GM18861 (cell line): ENCODE measurements around the gene GPR17.
A peak's percentile ranks its signal among the peaks of the same experiment; 100 is the strongest.

Experiments used
- ATAC-seq: cut with Tn5 transposase; IDR thresholded peaks from one replicate; pipeline ENCODE4 v1.9.1; 2021; ENCODE audit not compliant: unreplicated experiment

The GPR17 gene

DNA sequence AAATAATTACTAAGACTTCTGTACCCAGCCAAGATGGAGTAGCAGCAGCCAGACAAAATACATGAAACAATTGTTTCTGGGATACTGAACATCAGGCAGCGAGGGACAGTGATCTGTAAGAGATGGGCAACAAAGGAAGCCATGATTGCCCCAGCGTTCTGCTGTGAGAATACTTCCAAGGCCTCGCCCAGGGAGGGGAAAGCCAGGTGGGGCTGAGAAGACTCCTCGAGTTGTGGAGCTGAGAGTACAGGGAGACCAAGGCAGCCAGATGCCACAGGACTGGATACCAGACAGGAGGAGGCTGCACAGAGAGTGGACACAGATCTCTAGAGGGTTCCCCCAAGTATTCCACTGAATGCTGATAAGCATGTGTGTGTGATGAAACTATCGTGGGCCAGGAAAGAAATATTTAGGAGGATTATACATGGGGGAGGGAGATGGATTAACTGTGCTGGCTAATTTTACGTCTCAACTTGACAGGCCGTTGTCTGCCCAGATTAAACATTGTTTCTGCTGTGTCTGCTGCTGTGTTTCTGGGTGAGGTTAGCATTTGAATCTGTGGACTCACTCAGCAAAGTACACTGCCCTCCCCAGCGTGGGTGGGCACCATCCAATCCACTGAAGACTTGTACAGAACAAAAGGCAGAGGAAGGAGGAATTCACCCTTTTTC lies 39.6 kb downstream of the GPR17 start:
- no peak for ATAC-seq

DNA sequence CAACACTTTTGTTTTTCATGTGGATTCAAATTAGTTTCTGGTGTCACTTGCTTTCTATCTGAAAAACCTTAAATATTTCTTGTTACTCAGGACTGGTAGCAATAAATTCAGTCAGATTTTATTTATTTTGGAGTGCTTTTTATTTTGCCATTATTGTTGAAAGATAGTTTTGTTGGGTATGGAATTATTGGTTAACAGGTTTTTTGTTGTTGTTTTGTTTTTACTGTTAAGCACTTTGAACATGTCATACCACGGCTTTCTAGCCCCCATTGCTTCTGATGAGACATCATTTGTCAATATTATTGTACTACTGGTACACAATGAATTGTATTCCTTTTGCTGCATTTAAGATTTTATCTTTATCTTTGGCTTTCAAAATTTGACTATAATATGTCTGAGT lies 42.5 kb downstream of the GPR17 start:
- ATAC-seq, result no peak

DNA sequence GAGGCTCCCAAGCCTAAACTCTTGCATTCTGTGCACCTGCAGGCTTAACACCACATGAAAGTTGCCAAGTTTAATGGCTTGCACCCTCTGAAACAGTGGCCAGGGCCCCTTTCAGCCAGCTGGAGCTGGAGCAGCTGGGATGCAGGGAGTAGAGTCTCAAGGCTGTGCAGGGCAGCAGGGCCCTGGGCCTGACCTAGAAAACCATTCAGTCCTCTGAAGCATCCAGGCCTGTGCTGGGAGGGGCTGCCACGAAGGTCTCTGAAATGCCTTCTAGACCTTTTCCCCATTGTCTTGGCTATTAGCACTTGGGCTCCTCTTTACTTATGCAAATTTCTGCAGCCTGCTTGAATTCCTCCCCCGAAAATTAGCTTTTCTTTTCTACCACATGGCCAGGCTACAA lies 44.7 kb downstream of the GPR17 start:
- no peak for ATAC-seq

DNA sequence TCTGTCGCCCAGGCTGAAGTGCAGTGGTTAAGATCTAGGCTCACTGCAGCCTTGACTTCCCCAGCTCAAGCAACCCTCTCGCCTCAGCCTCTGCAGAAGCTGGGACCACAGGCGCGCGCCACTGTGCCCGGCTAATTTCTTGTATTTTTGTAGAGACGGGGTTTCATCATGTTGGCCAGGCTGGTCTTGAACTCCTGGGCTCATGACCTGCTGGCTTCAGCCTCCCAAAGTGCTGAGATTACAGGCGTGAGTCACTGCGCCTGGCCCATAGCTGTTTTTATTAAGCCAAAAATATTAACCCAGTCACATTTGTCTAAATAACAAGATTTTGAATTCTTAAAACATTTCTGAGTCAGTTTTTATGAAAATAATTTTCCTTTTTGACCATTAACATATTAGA lies 49.0 kb downstream of the GPR17 start:
- ATAC-seq, result no peak

DNA sequence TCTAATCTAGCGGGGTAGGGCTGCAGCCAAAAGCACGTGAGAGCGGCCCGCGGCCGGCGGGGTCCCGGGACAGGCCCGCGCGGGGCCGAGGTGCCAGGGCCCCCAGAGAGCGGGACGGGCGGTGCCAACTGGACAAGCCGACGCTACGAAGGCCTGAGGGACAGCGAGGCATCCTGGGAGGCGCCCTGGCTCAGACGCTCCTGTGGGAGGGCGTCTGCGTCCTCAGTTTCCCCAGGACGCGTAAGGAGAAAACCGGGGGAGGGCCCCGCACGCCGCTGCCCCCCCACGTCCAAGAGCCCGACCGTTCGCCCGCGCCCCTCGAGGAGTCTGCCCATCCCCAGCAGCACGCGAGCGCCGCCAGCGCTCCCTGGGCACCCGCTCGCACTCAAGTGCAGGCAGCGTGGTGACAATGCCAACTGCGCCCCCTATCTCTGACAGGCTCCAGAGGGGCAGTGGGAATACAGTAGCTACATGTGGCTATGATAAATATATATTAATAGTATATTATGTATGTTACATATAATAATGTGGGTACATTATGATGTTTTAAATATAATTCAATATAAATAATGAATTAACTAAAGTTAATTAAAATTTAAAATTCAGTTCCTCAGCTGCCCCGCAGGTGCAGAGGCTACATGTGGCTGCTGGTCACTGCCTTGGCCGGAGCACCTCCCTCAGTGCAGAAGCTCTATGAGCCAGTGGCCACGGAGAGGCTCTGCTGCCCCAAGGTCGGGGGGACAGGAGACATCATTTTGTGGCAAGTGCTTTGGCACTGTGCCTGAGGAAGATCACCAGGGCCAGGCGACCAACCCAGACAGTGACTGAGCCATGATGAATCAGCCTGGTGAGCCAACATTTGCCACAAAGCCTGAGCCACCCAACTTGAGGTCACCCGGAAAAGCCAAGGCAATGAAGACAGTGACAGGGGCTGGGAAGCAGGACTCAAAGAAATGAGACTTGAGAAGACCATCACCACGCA lies 49.8 kb downstream of the GPR17 start:
- ATAC-seq, result no peak

DNA sequence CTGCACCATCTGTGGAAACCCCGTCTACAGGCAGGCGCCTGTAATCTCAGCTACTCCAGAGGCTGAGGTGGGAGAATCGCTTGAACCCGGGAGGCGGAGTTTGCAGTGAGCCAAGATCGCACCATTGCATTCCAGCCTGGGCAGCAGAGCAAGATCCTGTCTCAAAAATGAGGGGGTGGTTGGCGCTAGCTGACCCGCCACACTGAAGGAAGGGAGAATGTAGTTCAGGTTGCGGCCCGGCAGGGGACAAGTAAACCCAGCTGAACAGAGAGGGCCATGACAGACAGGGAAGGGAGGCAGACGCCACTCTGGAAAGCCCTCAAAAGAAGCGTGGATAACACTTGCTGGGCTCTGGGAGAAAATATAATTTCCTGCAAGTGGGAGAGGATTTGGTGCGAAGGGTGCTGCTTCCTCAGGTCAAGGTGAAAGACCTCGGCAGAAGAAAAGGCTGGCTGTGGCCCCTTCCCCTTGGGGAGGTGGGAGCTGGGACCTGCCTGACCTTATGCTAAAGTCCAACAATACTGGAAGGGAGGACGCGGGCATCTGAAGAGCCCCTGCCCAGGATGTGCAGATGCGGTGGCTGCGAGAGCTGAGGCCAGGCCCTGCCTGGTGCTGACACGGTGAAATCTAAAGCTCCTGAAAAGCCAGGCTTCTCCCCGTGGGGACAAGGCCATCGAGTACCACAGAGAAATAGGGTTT lies 51.7 kb downstream of the GPR17 start:
- ATAC-seq, result no peak

DNA sequence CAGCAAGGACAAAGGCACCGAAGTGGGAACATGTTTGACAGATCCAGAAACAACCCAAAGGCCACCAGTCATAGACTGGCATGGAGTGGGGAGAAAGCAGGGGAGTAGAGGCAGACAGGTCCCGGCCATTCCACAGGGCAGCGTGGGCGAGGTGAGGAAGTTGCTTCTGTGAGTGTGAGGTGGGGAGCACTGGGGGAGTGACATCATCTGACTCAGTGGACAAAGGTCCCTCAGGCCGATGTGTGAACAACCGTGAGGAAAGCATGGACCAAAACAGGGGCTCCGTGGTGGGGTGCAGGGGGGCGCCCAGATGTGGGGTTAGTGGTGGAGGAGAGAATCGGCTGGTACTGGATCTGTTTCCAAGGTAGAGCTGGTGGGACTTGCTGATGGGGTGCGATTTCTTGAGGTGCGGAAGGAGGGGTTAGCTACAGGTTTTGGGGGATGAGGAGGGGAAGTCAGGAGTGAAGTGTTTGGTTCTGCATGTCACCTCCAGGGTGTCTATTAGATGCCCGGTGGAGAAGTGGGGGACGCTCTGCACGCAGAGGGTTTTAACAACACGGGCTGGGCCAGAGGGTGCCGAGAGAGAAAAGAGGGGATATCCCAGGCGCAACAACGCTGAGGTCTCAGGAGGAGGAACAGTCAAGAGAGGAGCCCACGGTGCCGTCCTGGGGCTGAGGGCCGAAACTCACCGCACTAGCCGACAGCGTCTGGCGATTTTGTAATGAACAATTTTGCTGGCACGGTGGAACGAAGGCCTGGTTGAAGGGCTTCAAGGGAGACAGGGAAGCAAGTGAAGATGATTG lies 52.8 kb downstream of the GPR17 start:
- no peak for ATAC-seq

DNA sequence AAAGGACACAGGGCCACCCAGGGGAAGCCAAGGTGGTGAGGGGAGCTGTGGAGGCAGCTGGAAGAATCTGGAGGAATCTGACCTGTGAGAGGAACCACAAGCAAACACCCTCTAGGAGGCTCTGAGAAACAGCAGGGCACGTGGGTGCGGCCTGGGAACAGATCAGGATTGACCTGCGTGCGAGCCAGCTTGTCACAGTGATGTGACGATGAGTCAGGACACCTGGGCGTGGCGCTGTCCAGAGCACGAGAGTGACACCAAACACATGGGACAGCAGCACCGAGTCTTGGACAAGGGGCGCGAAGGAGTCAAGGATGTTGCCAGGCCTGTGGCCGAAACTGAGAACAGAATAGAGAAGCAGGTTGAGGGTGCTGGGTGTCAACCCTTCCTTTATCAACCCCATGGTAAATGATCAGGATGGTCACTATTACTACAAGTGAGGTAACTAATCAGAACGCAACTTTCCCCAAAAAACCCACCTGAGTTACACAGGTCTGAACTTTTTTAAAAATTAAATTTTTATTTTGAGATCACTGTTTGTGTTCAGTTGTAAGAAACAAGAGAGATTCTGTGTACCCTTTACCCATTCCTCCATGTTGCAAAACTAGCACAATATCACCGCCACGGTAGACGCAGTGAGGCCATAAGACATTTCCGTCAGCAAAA lies 54.7 kb downstream of the GPR17 start:
- peak; percentile 60 for ATAC-seq

DNA sequence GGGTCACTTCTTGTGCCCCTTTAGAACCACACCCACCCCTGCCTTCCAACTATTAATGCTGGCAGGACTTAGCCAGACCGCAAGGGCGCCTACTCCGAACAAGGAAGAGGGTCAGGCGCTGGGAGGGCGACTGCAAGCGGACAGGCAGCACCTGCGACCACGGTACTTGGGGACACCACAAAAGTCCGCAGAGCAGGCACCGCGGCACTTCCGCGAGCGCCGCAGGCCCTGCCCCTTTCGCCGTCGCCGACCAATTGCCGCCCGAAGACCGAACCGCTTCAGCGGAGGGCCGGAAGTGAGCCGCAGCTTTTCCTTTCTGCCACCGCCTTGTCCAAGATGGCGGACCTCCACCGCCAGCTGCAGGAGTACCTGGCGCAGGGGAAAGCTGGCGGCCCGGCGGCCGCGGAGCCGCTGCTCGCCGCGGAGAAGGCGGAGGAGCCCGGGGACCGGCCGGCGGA lies 55.3 kb downstream of the GPR17 start, which contains the start of gene SFT2D3:
TSS of gene SFT2D3 (plus strand) at position 305 of the 458 bp plus-strand sequence. CDS start at position 337, 32 bp downstream.
- peak; percentile 47 for ATAC-seq

DNA sequence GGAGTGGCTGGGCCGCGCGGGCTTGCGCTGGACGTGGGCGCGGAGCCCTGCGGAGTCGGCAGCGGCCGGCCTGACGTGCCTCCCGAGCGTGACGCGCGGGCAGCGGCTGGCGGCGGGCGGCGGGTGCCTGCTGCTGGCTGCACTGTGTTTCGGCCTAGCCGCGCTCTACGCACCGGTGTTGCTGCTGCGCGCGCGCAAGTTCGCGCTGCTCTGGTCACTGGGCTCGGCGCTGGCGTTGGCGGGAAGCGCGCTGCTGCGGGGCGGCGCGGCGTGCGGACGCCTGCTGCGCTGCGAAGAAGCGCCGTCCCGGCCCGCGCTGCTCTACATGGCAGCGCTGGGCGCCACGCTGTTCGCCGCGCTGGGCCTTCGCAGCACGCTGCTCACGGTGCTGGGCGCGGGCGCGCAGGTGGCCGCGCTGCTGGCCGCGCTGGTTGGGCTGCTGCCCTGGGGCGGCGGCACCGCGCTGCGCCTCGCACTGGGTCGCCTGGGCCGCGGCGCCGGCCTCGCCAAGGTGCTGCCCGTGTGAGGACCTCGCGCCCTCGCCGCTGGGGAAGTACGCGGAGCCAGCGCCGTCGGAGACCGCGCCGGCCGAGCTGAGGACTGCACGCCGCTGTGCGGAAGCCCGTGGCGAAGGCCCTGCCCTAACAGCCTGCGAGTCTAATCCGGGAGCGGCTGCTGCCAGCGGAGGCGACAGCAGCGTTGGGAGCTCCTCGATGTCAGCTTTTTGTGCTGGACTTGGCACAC lies 55.9 kb downstream of the GPR17 start:
- ATAC-seq, result peak; percentile 33
